H1 (cell line): Measurements from ENCODE around the gene CPT2. TPM values are rescaled to one million over a fixed set of nuclear protein-coding genes. Genes with fewer than 3 reads are reported as not detected.

ENCODE experiments used
- CTCF ChIA-PET: fragments of 300-600 bp; sonication (Branson Sonifier 250); formaldehyde crosslinking; loops from one replicate; lab custom pipeline; 2021; ENCODE audit not compliant: partially characterized antibody; lab: Charles Lee
- POLR2A ChIA-PET: fragments of 300-600 bp; sonication (Branson Sonifier 250); formaldehyde crosslinking; loops from one replicate; lab custom pipeline; 2021; ENCODE audit warnings: inconsistent platforms; ENCODE audit not compliant: partially characterized antibody; lab: Charles Lee
- DNase-seq, 2 experiments: peaks; one replicate each; pipeline versions ENCODE4 v3.0.0 to v3.0.0-alpha.2; 2010 to 2022; ENCODE audit warnings: low spot score in 2 of 2, low read depth in 1 of 2, mixed read lengths in 1 of 2
- FAIRE-seq: peaks from 2 replicates; lab custom pipeline; 2011; peaks lifted over from hg19 to GRCh38; lab: Jason Lieb, UNC
- H2AFZ ChIP-seq: 2 replicates; pipeline ENCODE4 v1.8.1; 2012; ENCODE audit warnings: low read length, inconsistent platforms
- H2AK5ac ChIP-seq: 2 replicates; pipeline ENCODE4 v1.6.1; 2013; ENCODE audit warnings: low read depth, low read length
- H2BK120ac ChIP-seq: replicated peaks from 2 replicates; pipeline ENCODE3; 2013; ENCODE audit warnings: low read depth, low read length, inconsistent platforms
- H2BK12ac ChIP-seq: 2 replicates; pipeline ENCODE4 v1.6.1; 2013; ENCODE audit warnings: low read depth, low read length
- H2BK15ac ChIP-seq: 2 replicates; pipeline ENCODE4 v1.6.1; 2013; ENCODE audit warnings: low read length
- H2BK20ac ChIP-seq: 2 replicates; pipeline ENCODE4 v1.6.1; 2013; ENCODE audit warnings: low read length
- H2BK5ac ChIP-seq: 2 replicates; pipeline ENCODE4 v1.6.1; 2013; ENCODE audit warnings: low read depth, low read length
- H3K14ac ChIP-seq: 2 replicates; pipeline ENCODE4 v1.6.1; 2013; ENCODE audit warnings: inconsistent platforms; ENCODE audit not compliant: insufficient read length
- H3K18ac ChIP-seq: 2 replicates; pipeline ENCODE4 v1.6.1; 2013; ENCODE audit warnings: low read length; ENCODE audit errors: extremely low read depth
- H3K23ac ChIP-seq: 2 replicates; pipeline ENCODE4 v1.6.1; 2013; ENCODE audit warnings: inconsistent platforms; ENCODE audit not compliant: insufficient read length
- H3K23me2 ChIP-seq: 2 replicates; pipeline ENCODE4 v1.6.1; 2013; ENCODE audit warnings: low read depth, low read length
- H3K27ac ChIP-seq: 2 replicates; pipeline ENCODE4 v1.6.1; 2011; ENCODE audit warnings: low read depth, low read length, inconsistent platforms
- H3K27me3 ChIP-seq, 4 experiments: replicated peaks in 1 of 4; 1 replicate in 1 of 4; 2 replicates in 3 of 4; pipeline versions ENCODE4 v1.6.1 to v1.8.1; 2011 to 2013; ENCODE audit warnings: low read length in 3 of 4, mild to moderate bottlenecking in 3 of 4, inconsistent platforms in 2 of 4, mixed read lengths in 2 of 4, moderate library complexity in 1 of 4; ENCODE audit not compliant: control insufficient read depth in 3 of 4, insufficient read depth in 3 of 4; ENCODE audit errors: extremely low read depth in 1 of 4
- H3K36me3 ChIP-seq, 4 experiments: 2 replicates each; pipeline versions ENCODE4 v1.6.1 to v1.8.1; 2011 to 2013; ENCODE audit warnings: mild to moderate bottlenecking in 4 of 4, low read length in 3 of 4, moderate library complexity in 2 of 4, control low read depth in 1 of 4, inconsistent platforms in 1 of 4; ENCODE audit not compliant: insufficient read depth in 4 of 4, control insufficient read depth in 2 of 4
- H3K4ac ChIP-seq: replicated peaks from 2 replicates; pipeline ENCODE3; 2013; ENCODE audit warnings: low read length, low read depth, mixed read lengths, inconsistent platforms; ENCODE audit not compliant: insufficient read length
- H3K4me1 ChIP-seq, 4 experiments: replicated peaks in 1 of 4; 1 replicate in 1 of 4; 2 replicates in 3 of 4; pipeline versions ENCODE4 v1.6.1 to v1.8.1; 2011 to 2013; ENCODE audit warnings: low read length in 3 of 4, inconsistent platforms in 2 of 4, mixed read lengths in 1 of 4; ENCODE audit not compliant: insufficient read depth in 4 of 4, control insufficient read depth in 3 of 4
- H3K4me2 ChIP-seq, 2 experiments: 2 replicates each; pipeline versions ENCODE4 v1.6.1 to v1.8.1; 2011 to 2013; ENCODE audit warnings: low read depth in 2 of 2, low read length in 2 of 2, control low read depth in 1 of 2, inconsistent platforms in 1 of 2, mild to moderate bottlenecking in 1 of 2; ENCODE audit not compliant: insufficient read depth in 1 of 2
- H3K4me3 ChIP-seq, 4 experiments: fragments of 200-600, 300-600 bp in 1 of 4; sonication (generic), shearing (Covaris generic), sonication (Bioruptor Twin) in 1 of 4; 2 replicates each; pipeline versions ENCODE4 v1.5.1 to v1.8.1; 2011 to 2016; ENCODE audit warnings: low read length in 4 of 4, low read depth in 3 of 4, control low read depth in 2 of 4, inconsistent platforms in 2 of 4, mild to moderate bottlenecking in 2 of 4, mixed read lengths in 1 of 4, moderate library complexity in 1 of 4; ENCODE audit not compliant: insufficient read depth in 2 of 4; ENCODE audit errors: extremely low read depth in 1 of 4
- H3K56ac ChIP-seq: replicated peaks from 2 replicates; pipeline ENCODE3; 2013; ENCODE audit warnings: low read depth, mild to moderate bottlenecking, mixed read lengths, low read length, inconsistent platforms; ENCODE audit not compliant: insufficient read length
- H3K79me1 ChIP-seq: 2 replicates; pipeline ENCODE4 v1.6.1; 2013; ENCODE audit warnings: low read depth, low read length, control low read depth
- H3K79me2 ChIP-seq, 2 experiments: 2 replicates each; pipeline versions ENCODE4 v1.6.1 to v1.8.1; 2012 to 2013; ENCODE audit warnings: low read length in 2 of 2, mild to moderate bottlenecking in 2 of 2, inconsistent platforms in 1 of 2; ENCODE audit not compliant: insufficient read depth in 2 of 2, control insufficient read depth in 1 of 2
- H3K9ac ChIP-seq, 4 experiments: replicated peaks in 1 of 4; 1 replicate in 1 of 4; 2 replicates in 3 of 4; pipeline versions ENCODE4 v1.6.1 to v1.8.1; 2011 to 2013; ENCODE audit warnings: low read depth in 3 of 4, low read length in 3 of 4, control low read depth in 2 of 4, mild to moderate bottlenecking in 2 of 4, moderate library complexity in 2 of 4, inconsistent platforms in 1 of 4; ENCODE audit errors: extremely low read depth in 1 of 4
- H3K9me3 ChIP-seq, 2 experiments: 2 replicates each; pipeline versions ENCODE4 v1.6.1 to v1.8.1; 2012 to 2013; ENCODE audit warnings: mild to moderate bottlenecking in 2 of 2, moderate library complexity in 2 of 2, control low read depth in 1 of 2, inconsistent platforms in 1 of 2, low read depth in 1 of 2, low read length in 1 of 2, mixed read lengths in 1 of 2; ENCODE audit not compliant: insufficient read depth in 2 of 2
- H4K20me1 ChIP-seq, 2 experiments: replicated peaks in 1 of 2; 2 replicates each; pipeline versions ENCODE3 to v1.8.1; 2011 to 2013; ENCODE audit warnings: inconsistent platforms in 2 of 2, low read length in 2 of 2, mild to moderate bottlenecking in 1 of 2; ENCODE audit not compliant: insufficient read depth in 2 of 2, control insufficient read depth in 1 of 2
- H4K5ac ChIP-seq: 2 replicates; pipeline ENCODE4 v1.6.1; 2013; ENCODE audit warnings: low read length, low read depth, mixed read lengths, inconsistent platforms; ENCODE audit not compliant: insufficient read length
- H4K8ac ChIP-seq: 2 replicates; pipeline ENCODE4 v1.8.0; 2013; ENCODE audit warnings: mild to moderate bottlenecking, moderate library complexity, low read length, inconsistent platforms; ENCODE audit not compliant: insufficient read depth; ENCODE audit errors: extremely low read depth
- H4K91ac ChIP-seq: replicated peaks from 2 replicates; pipeline ENCODE3; 2013; ENCODE audit warnings: low read length, mixed read lengths, inconsistent platforms; ENCODE audit not compliant: insufficient read length
- CEBPB ChIP-seq: IDR thresholded peaks from 2 replicates; pipeline ENCODE4 v1.6.1; 2012; ENCODE audit warnings: low read depth, low read length
- CTBP2 ChIP-seq: IDR thresholded peaks from 2 replicates; pipeline ENCODE4 v1.7.0; 2011; ENCODE audit warnings: borderline replicate concordance, mild to moderate bottlenecking, moderate library complexity, mixed read lengths, low read length; ENCODE audit not compliant: insufficient read depth, insufficient read length
- EP300 ChIP-seq, 2 experiments: IDR thresholded peaks; 1 replicate in 1 of 2; 2 replicates in 1 of 2; pipeline ENCODE4 v1.6.1; 2011 to 2012; ENCODE audit warnings: low read depth in 2 of 2, low read length in 2 of 2, mild to moderate bottlenecking in 2 of 2, borderline replicate concordance in 1 of 2, inconsistent platforms in 1 of 2, moderate library complexity in 1 of 2
- GTF2F1 ChIP-seq: IDR thresholded peaks from 2 replicates; pipeline ENCODE4 v1.6.1; 2012; ENCODE audit warnings: low read depth, low read length, improper control_type of control experiment, borderline replicate concordance
- JUND ChIP-seq: IDR thresholded peaks from 2 replicates; pipeline ENCODE4 v1.6.1; 2011; ENCODE audit warnings: mild to moderate bottlenecking, improper control_type of control experiment, low read length
- KDM1A ChIP-seq: fragments of 200-600, 300-600 bp; sonication (generic); IDR thresholded peaks from 2 replicates; pipeline ENCODE4 v1.7.1; 2016; ENCODE audit warnings: mild to moderate bottlenecking, low read length, borderline replicate concordance
- POLR2AphosphoS5 ChIP-seq: IDR thresholded peaks from 2 replicates; pipeline ENCODE4 v1.6.1; 2011; ENCODE audit warnings: low read depth, low read length
- RAD21 ChIP-seq, 2 experiments: IDR thresholded peaks in 1 of 2; conservative IDR thresholded peaks in 1 of 2; 2 replicates each; pipeline ENCODE4 v1.6.1; 2011; ENCODE audit warnings: low read depth in 2 of 2, low read length in 2 of 2, improper control_type of control experiment in 1 of 2, inconsistent platforms in 1 of 2, mild to moderate bottlenecking in 1 of 2, moderate library complexity in 1 of 2
- RXRA ChIP-seq: IDR thresholded peaks from 2 replicates; pipeline ENCODE4 v1.6.1; 2011; ENCODE audit warnings: low read depth, mild to moderate bottlenecking, low read length, moderate library complexity; ENCODE audit not compliant: insufficient read depth
- SP4 ChIP-seq: IDR thresholded peaks from 2 replicates; pipeline ENCODE4 v1.6.1; 2012; ENCODE audit warnings: low read length, inconsistent platforms
- USF2 ChIP-seq: IDR thresholded peaks from 2 replicates; pipeline ENCODE4 v1.6.1; 2011; ENCODE audit warnings: low read length, improper control_type of control experiment
- YY1 ChIP-seq: IDR thresholded peaks from 2 replicates; pipeline ENCODE4 v1.6.1; 2011; ENCODE audit warnings: low read depth, mild to moderate bottlenecking, low read length
- WGBS, 2 experiments: shearing (Covaris generic) in 1 of 2; methylation state at CpG; one replicate each; pipeline versions ENCODE4 v1.1.6 to v1.1.7; 2013 to 2015; ENCODE audit warnings: low lambda C conversion rate in 2 of 2, mixed read lengths in 2 of 2, inconsistent platforms in 1 of 2, low coverage in 1 of 2, missing lambda C conversion rate in 1 of 2; ENCODE audit not compliant: insufficient replicate concordance in 2 of 2, insufficient coverage in 1 of 2, insufficient read length in 1 of 2; ENCODE audit errors: extremely low coverage in 1 of 2, missing lambda C conversion rate in 1 of 2; 5-methylcytosine and 5-hydroxymethylcytosine counted together
- polyA plus RNA-seq, 7 experiments: library from polyadenylated mRNA; depleted of rRNA in 3 of 7; stranded (reverse) in 5 of 7; unstranded in 2 of 7; fragments of >200 nt in 5 of 7; fragments of 200-250 nt in 2 of 7; gene quantifications; 1 replicate in 5 of 7; 2 replicates in 1 of 7; 4 replicates in 1 of 7; pipeline versions ENCODE4 v1.2.1 to v1.2.3, GENCODE V29; 2011 to 2013; ENCODE audit warnings: missing spikeins in 2 of 7, mixed read lengths in 2 of 7
- total RNA-seq: library from RNA; stranded (reverse); fragmentation: NEBNext Ultra II Directional; extraction: Animal tissue kit (Norgen Biotek cat#: 25700); gene quantifications from 2 replicates; pipeline ENCODE4 v1.2.1, GENCODE V29; 2021

CPT2 gene
- total and polyA plus RNA-seq, 2 of the 8 experiments (the other 6 are each of a cell fraction or from before 2014, with no cell fraction given), result 23.9 to 25.5 TPM

GRCh38 chr1:53254011-53254640 lies 57.5 kb downstream of the CPT2 start:
- H3K18ac ChIP-seq, result no peak overlapping the region
- H2BK120ac ChIP-seq, result no peak overlapping the region
- no peak overlapping the region for H4K8ac ChIP-seq
- no peak overlapping the region for H3K27ac ChIP-seq
- H3K4me1 ChIP-seq, result no peaks in the 10 kb centered on the region
- CTCF ChIA-PET, result interaction anchor here (0.6 to 3.0 kb wide), 6 partner anchors 12 to 56 kb away, joined by 3 to 15 read pairs (median 4); no protein-coding TSS in a partner anchor
- no peak overlapping the region for H3K4me3 ChIP-seq
- H4K20me1 ChIP-seq, result peaks cover 1 to 2% of the 10 kb centered on the region in 2 experiments
- H4K91ac ChIP-seq, result no peak overlapping the region
- peaks cover 40 to 87% (median 70%) of the 10 kb centered on the region in 4 experiments for H3K36me3 ChIP-seq
- H3K4ac ChIP-seq, result no peak overlapping the region
- WGBS, 2 experiments, result 91% methylated on average over 4 of the region's 4 CpGs; no CpG with 5 or more reads in 1 of the 2 experiments
- H2AFZ ChIP-seq, result no peak overlapping the region
- no peak overlapping the region for H2AK5ac ChIP-seq
- no peak overlapping the region for H3K56ac ChIP-seq
- H3K79me1 ChIP-seq, result no peaks in the 10 kb centered on the region
- H3K4me2 ChIP-seq, result no peak overlapping the region
- no peak overlapping the region for H3K14ac ChIP-seq
- no peaks in the 10 kb centered on the region for H3K9me3 ChIP-seq
- no peak overlapping the region for H2BK15ac ChIP-seq
- H2BK5ac ChIP-seq, result no peak overlapping the region
- no peak overlapping the region for H2BK20ac ChIP-seq
- H3K23me2 ChIP-seq, result no peaks in the 10 kb centered on the region
- H3K27me3 ChIP-seq, result no peaks in the 10 kb centered on the region
- DNase-seq (no peak), FAIRE-seq (no peak)
- POLR2A ChIA-PET, result interaction anchor here (0.9 to 1.6 kb wide), 4 partner anchors 9 to 141 kb away, joined by 3 read pairs; partner anchors contain the start of gene MAGOH
- H3K79me2 ChIP-seq, result no peaks in the 10 kb centered on the region
- no peak overlapping the region for H4K5ac ChIP-seq
- H2BK12ac ChIP-seq, result no peak overlapping the region
- no peak overlapping the region for H3K23ac ChIP-seq
- no peak overlapping the region for H3K9ac ChIP-seq
- TF ChIP-seq YY1, result no peak
- no peak for TF ChIP-seq EP300 (IDR thresholded peaks at IDR 0.05; ENCODE audit: borderline replicate concordance in 1 of 2, low read depth in 2 of 2, low read length in 2 of 2)
- no peak for TF ChIP-seq RXRA
- no peak for TF ChIP-seq GTF2F1
- no peak for TF ChIP-seq SP4
- no peak for TF ChIP-seq KDM1A
- no peak for TF ChIP-seq RAD21 (IDR thresholded peaks at IDR 0.05 in 1 of 2, conservative IDR thresholded peaks at IDR 0.05 in 1 of 2; ENCODE audit: low read depth in 2 of 2, low read length in 2 of 2)
- no peak for TF ChIP-seq CEBPB
- no peak for TF ChIP-seq CTBP2
- TF ChIP-seq USF2, result no peak
- no peak for TF ChIP-seq POLR2AphosphoS5
- no peak for TF ChIP-seq JUND
